Activated CD8-positive, alpha-beta T cell treated with anti-CD3 and anti-CD28 coated beads, Interleukin-2, amount 10 ng/mL, durations not matched to agents 7 days and 5 days (primary cell): ENCODE measurements around the gene CCNL2. TPM values are rescaled to one million over a fixed set of nuclear protein-coding genes. Genes with fewer than 3 reads are reported as not detected.

Source experiments
- ATAC-seq: fragments of 150-1000 bp; cut with Tn5 transposase; one replicate; pipeline ENCODE4 v1.10.0; 2021; ENCODE audit warnings: moderate library complexity
- CTCF ChIA-PET: fragments of 350-600 bp; sonication (Branson Sonifier 250); formaldehyde crosslinking; loops from one replicate; lab custom pipeline; 2021; ENCODE audit warnings: antibody characterized with exemption; lab: Charles Lee
- POLR2A ChIA-PET: fragments of 350-600 bp; sonication (Branson Sonifier 250); formaldehyde crosslinking; loops from one replicate; lab custom pipeline; 2021; ENCODE audit warnings: antibody characterized with exemption; lab: Charles Lee
- DNase-seq: peaks from one replicate; pipeline ENCODE4 v3.0.0-alpha.2; 2020
- H3K27ac Mint-ChIP-seq: one replicate; pipeline ENCODE4 v1.8.0; 2021; ENCODE audit warnings: mild to moderate bottlenecking, mixed read lengths
- H3K27me3 Mint-ChIP-seq: one replicate; pipeline ENCODE4 v1.8.0; 2021; ENCODE audit warnings: low read depth, mixed read lengths
- H3K36me3 Mint-ChIP-seq: one replicate; pipeline ENCODE4 v1.8.0; 2021; ENCODE audit warnings: low read depth, mixed read lengths
- H3K4me1 Mint-ChIP-seq: one replicate; pipeline ENCODE4 v1.8.0; 2021; ENCODE audit warnings: low read depth, mixed read lengths
- H3K4me3 Mint-ChIP-seq: one replicate; pipeline ENCODE4 v1.8.0; 2021; ENCODE audit warnings: mild to moderate bottlenecking, mixed read lengths
- H3K9me3 Mint-ChIP-seq: one replicate; pipeline ENCODE4 v1.8.0; 2022; ENCODE audit warnings: mixed read lengths; ENCODE audit not compliant: insufficient read depth
- total RNA-seq, 2 experiments: library from RNA; stranded (reverse); gene quantifications; one replicate each; pipeline ENCODE4 v1.2.3, GENCODE V29; 2021

Gene CCNL2
- total RNA-seq, 2 experiments from 2014 or later: 98.3 to 110 TPM

GRCh38 chr1:1401457-1402010 is 2.4 kb upstream of the CCNL2 start:
- ChIA-PET CTCF (no interaction called here), POLR2A (no interaction called here)
- Mint-ChIP-seq H3K4me3 (peak overlapping the region; percentile 56), H3K4me1 (peaks cover 60% of the 10 kb centered on the region), H3K9me3 (no peaks in the 10 kb centered on the region), H3K27me3 (no peaks in the 10 kb centered on the region), H3K27ac (peak overlapping the region; percentile 70), H3K36me3 (peaks cover 72% of the 10 kb centered on the region)
- DNase-seq (no peak), ATAC-seq (no peak)

- DNase-seq: no peak
- Mint-ChIP-seq H3K36me3 (peaks cover 65% of the 10 kb centered on the region), H3K4me3 (peak overlapping the region; percentile 92), H3K9me3 (no peaks in the 10 kb centered on the region), H3K27ac (peak overlapping the region; percentile 90), H3K4me1 (peaks cover 53% of the 10 kb centered on the region), H3K27me3 (no peaks in the 10 kb centered on the region)
- CTCF ChIA-PET: interaction anchor here (0.8 to 2.9 kb wide), 5 partner anchors 24 to 104 kb away, joined by 3 to 13 read pairs (median 3); partner anchors contain the start of gene AURKAIP1
- POLR2A ChIA-PET: interaction anchor here (0.7 to 3.6 kb wide), 6 partner anchors 9 to 214 kb away, joined by 3 to 41 read pairs (median 5); partner anchors contain the start of gene AURKAIP1
- no peak for ATAC-seq
Measured at GRCh38 chr1:1400576-1401456, 1.7 kb upstream of the CCNL2 start.

GRCh38 chr1:1399872-1400575 is 889 bp upstream of the CCNL2 start:
- POLR2A ChIA-PET: interaction anchor here (0.7 to 3.6 kb wide), 7 partner anchors 8 to 214 kb away, joined by 3 to 41 read pairs (median 6); partner anchors contain the start of genes AURKAIP1 and MRPL20
- Mint-ChIP-seq H3K9me3 (no peaks in the 10 kb centered on the region), H3K36me3 (peaks cover 65% of the 10 kb centered on the region), H3K27me3 (no peaks in the 10 kb centered on the region), H3K4me1 (peaks cover 52% of the 10 kb centered on the region), H3K27ac (peak overlapping the region; percentile 90), H3K4me3 (peak overlapping the region; percentile 92)
- peak; percentile 45 for DNase-seq
- CTCF ChIA-PET: interaction anchor here (0.8 to 2.9 kb wide), 8 partner anchors 8 to 212 kb away, joined by 3 to 13 read pairs (median 4); partner anchors contain the start of gene AURKAIP1
- ATAC-seq: peak; percentile 1

- DNase-seq (no peak), ATAC-seq (peak; percentile 13)
- no peaks in the 10 kb centered on the region for H3K27me3 Mint-ChIP-seq
- peaks cover 49% of the 10 kb centered on the region for H3K4me1 Mint-ChIP-seq
- peak overlapping the region; percentile 86 for H3K27ac Mint-ChIP-seq
- peaks cover 67% of the 10 kb centered on the region for H3K36me3 Mint-ChIP-seq
- ChIA-PET POLR2A (interaction anchor here (1.0 to 3.6 kb wide), 4 partner anchors 8 to 42 kb away, joined by 5 to 41 read pairs (median 14); partner anchors contain the start of genes AURKAIP1 and MRPL20), CTCF (interaction anchor here (0.7 to 2.9 kb wide), 9 partner anchors 8 to 211 kb away, joined by 3 to 13 read pairs (median 4); partner anchors contain the start of gene AURKAIP1)
- no peaks in the 10 kb centered on the region for H3K9me3 Mint-ChIP-seq
- H3K4me3 Mint-ChIP-seq: peak overlapping the region; percentile 92
Measured at GRCh38 chr1:1398677-1399186, 403 bp downstream of the CCNL2 start.

- CTCF ChIA-PET: interaction anchor here (0.9 to 1.5 kb wide), 3 partner anchors 23 to 26 kb away, joined by 3 to 7 read pairs (median 7); partner anchors contain the start of gene AURKAIP1
- no peak for DNase-seq
- ATAC-seq: no peak
- H3K4me1 Mint-ChIP-seq: peaks cover 48% of the 10 kb centered on the region
- H3K27me3 Mint-ChIP-seq: no peaks in the 10 kb centered on the region
- POLR2A ChIA-PET: interaction anchor here (3.6 kb wide), 1 partner anchor 22 kb away, joined by 41 read pairs; the partner anchor contains the start of gene AURKAIP1
- peak overlapping the region; percentile 92 for H3K4me3 Mint-ChIP-seq
- H3K9me3 Mint-ChIP-seq: no peaks in the 10 kb centered on the region
- peaks cover 69% of the 10 kb centered on the region for H3K36me3 Mint-ChIP-seq
- peak overlapping the region; percentile 86 for H3K27ac Mint-ChIP-seq
Measured at GRCh38 chr1:1397839-1398523, 1.2 kb downstream of the CCNL2 start.

- CTCF ChIA-PET: interaction anchor here (1.7 kb wide), 1 partner anchor 20 kb away, joined by 7 read pairs; the partner anchor contains the start of gene AURKAIP1
- Mint-ChIP-seq H3K9me3 (no peaks in the 10 kb centered on the region), H3K4me1 (peaks cover 25% of the 10 kb centered on the region), H3K36me3 (peaks cover 73% of the 10 kb centered on the region), H3K27me3 (no peaks in the 10 kb centered on the region), H3K4me3 (no peak overlapping the region), H3K27ac (peak overlapping the region; percentile 58)
- ATAC-seq (no peak), DNase-seq (no peak)
- POLR2A ChIA-PET: interaction anchor here (0.8 kb wide), 1 partner anchor 13 kb away, joined by 3 read pairs; no protein-coding TSS in a partner anchor
Measured at GRCh38 chr1:1395166-1395565, 4.0 kb downstream of the CCNL2 start.

- no peaks in the 10 kb centered on the region for H3K27me3 Mint-ChIP-seq
- H3K4me1 Mint-ChIP-seq: peaks cover 23% of the 10 kb centered on the region
- H3K27ac Mint-ChIP-seq: no peak overlapping the region
- H3K4me3 Mint-ChIP-seq: no peak overlapping the region
- H3K36me3 Mint-ChIP-seq: peaks cover 76% of the 10 kb centered on the region
- ATAC-seq (no peak), DNase-seq (no peak)
- POLR2A ChIA-PET: no interaction called here
- H3K9me3 Mint-ChIP-seq: no peaks in the 10 kb centered on the region
- CTCF ChIA-PET: interaction anchor here (1.7 kb wide), 1 partner anchor 19 kb away, joined by 7 read pairs; the partner anchor contains the start of gene AURKAIP1
Measured at GRCh38 chr1:1394116-1394515, 5.0 kb downstream of the CCNL2 start.

GRCh38 chr1:1393428-1393827 is 5.7 kb downstream of the CCNL2 start:
- H3K27ac Mint-ChIP-seq: no peak overlapping the region
- H3K27me3 Mint-ChIP-seq: no peaks in the 10 kb centered on the region
- H3K4me1 Mint-ChIP-seq: peaks cover 23% of the 10 kb centered on the region
- CTCF ChIA-PET: no interaction called here
- no peak for ATAC-seq
- no peak for DNase-seq
- POLR2A ChIA-PET: no interaction called here
- no peak overlapping the region for H3K4me3 Mint-ChIP-seq
- H3K36me3 Mint-ChIP-seq: peaks cover 81% of the 10 kb centered on the region
- H3K9me3 Mint-ChIP-seq: no peaks in the 10 kb centered on the region

- Mint-ChIP-seq H3K27me3 (no peaks in the 10 kb centered on the region), H3K36me3 (peaks cover 81% of the 10 kb centered on the region), H3K4me1 (peaks cover 19% of the 10 kb centered on the region), H3K9me3 (no peaks in the 10 kb centered on the region), H3K27ac (no peak overlapping the region), H3K4me3 (no peak overlapping the region)
- ATAC-seq (no peak), DNase-seq (no peak)
- ChIA-PET CTCF (no interaction called here), POLR2A (no interaction called here)
Measured at GRCh38 chr1:1393014-1393413, 6.1 kb downstream of the CCNL2 start.

- no peaks in the 10 kb centered on the region for H3K9me3 Mint-ChIP-seq
- no peak for DNase-seq
- H3K27me3 Mint-ChIP-seq: no peaks in the 10 kb centered on the region
- H3K4me1 Mint-ChIP-seq: peaks cover 9% of the 10 kb centered on the region
- no peak for ATAC-seq
- no peak overlapping the region for H3K4me3 Mint-ChIP-seq
- H3K36me3 Mint-ChIP-seq: peaks cover 85% of the 10 kb centered on the region
- no peak overlapping the region for H3K27ac Mint-ChIP-seq
- ChIA-PET CTCF (interaction anchor here (1.0 kb wide), 1 partner anchor 8 kb away, joined by 3 read pairs; the partner anchor contains the start of gene CCNL2), POLR2A (interaction anchor here (2.5 kb wide), 1 partner anchor 9 kb away, joined by 11 read pairs; the partner anchor contains the start of gene CCNL2)
Measured at GRCh38 chr1:1391225-1391624, 7.9 kb downstream of the CCNL2 start.
